Spinal cord (tissue), 10 donors: ENCODE data around the gene COPG1. TPM values are rescaled to one million over a fixed set of nuclear protein-coding genes. Genes with fewer than 3 reads are reported as not detected.

Source experiments
- DNase-seq, 6 donors: peaks; one replicate each; pipeline versions ENCODE4 v3.0.0 to v3.0.0-alpha.2; 2013 to 2015; ENCODE audit warnings: low spot score in 6 of 6, low read depth in 4 of 6
- H3K27ac ChIP-seq: one replicate; pipeline ENCODE4 v1.5.1; 2013; ENCODE audit warnings: low read depth, low read length, control low read depth
- H3K27me3 ChIP-seq: one replicate; pipeline ENCODE4 v1.6.1; 2013; ENCODE audit warnings: low read length; ENCODE audit not compliant: control insufficient read depth, insufficient read depth
- H3K36me3 ChIP-seq: one replicate; pipeline ENCODE4 v1.6.1; 2013; ENCODE audit warnings: low read length; ENCODE audit not compliant: control insufficient read depth, insufficient read depth
- H3K4me1 ChIP-seq: one replicate; pipeline ENCODE4 v1.6.1; 2013; ENCODE audit warnings: low read length; ENCODE audit not compliant: control insufficient read depth, insufficient read depth
- H3K4me3 ChIP-seq: one replicate; pipeline ENCODE4 v1.5.1; 2013; ENCODE audit warnings: low read depth, low read length, control low read depth
- H3K9me3 ChIP-seq: one replicate; pipeline ENCODE4 v1.6.1; 2013; ENCODE audit warnings: low read length; ENCODE audit not compliant: control insufficient read depth, insufficient read depth
- WGBS: methylation state at CpG from one replicate; pipeline ENCODE4 v1.1.5; 2013; ENCODE audit warnings: missing lambda C conversion rate; ENCODE audit not compliant: insufficient coverage; 5-methylcytosine and 5-hydroxymethylcytosine counted together
- polyA plus RNA-seq, 2 donors: library from polyadenylated mRNA; unstranded; fragments of 120-200 nt; gene quantifications; one replicate each; pipeline ENCODE4 v1.2.1, GENCODE V29; 2013; ENCODE audit not compliant: insufficient read length in 2 of 2
- total RNA-seq, 2 donors: library from RNA; depleted of rRNA in 1 of 2; stranded (reverse); fragments of 120-200 nt in 1 of 2; fragments of >200 nt in 1 of 2; gene quantifications; one replicate each; pipeline versions ENCODE4 v1.2.3 to v1.2.4, GENCODE V29; 2013 to 2014
- donor health status: healthy.

COPG1 gene
- total and polyA plus RNA-seq, 4 donors, result 117 to 156 (median 130) TPM

GRCh38 chr3:129317014-129317771 lies 67.8 kb downstream of the COPG1 start:
- peak overlapping the region; percentile 84 for H3K27ac ChIP-seq
- WGBS, result 16% methylated on average over 7 of the region's 15 CpGs
- H3K36me3 ChIP-seq, result peaks cover 50% of the 10 kb centered on the region
- peaks cover 31% of the 10 kb centered on the region for H3K4me1 ChIP-seq
- no peaks in the 10 kb centered on the region for H3K27me3 ChIP-seq
- peak in 2 of 6 donors; percentile 42 to 55 for DNase-seq
- peak overlapping the region; percentile 94 for H3K4me3 ChIP-seq
- no peaks in the 10 kb centered on the region for H3K9me3 ChIP-seq

DNA sequence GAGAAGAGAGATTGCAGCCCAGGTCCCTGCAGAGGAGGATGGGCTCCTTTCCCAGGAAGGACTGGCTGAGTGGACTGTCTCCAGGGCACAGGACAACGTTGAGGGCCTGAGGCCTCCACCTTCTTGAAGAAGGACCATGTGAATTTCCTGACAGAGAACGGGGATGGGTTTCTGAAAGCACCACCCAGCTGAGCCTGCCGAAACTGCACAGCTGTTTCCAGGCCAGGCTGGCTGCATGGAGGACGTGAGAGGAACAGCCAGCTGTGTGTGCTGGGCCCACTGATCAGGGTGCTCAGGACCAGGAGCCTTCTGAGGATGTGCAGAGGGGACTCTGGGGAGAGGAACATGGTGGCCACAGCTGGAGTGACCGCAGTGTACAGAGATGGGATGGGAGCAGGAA lies 68.4 kb downstream of the COPG1 start:
- 69% methylated on average over 5 of the region's 5 CpGs for WGBS
- Histone ChIP-seq H3K4me1 (peaks cover 31% of the 10 kb centered on the region), H3K36me3 (peaks cover 50% of the 10 kb centered on the region), H3K27me3 (no peaks in the 10 kb centered on the region), H3K27ac (no peak overlapping the region), H3K4me3 (no peak overlapping the region), H3K9me3 (no peaks in the 10 kb centered on the region)
- no peak for DNase-seq

- no peaks in the 10 kb centered on the region for H3K9me3 ChIP-seq
- peaks cover 50% of the 10 kb centered on the region for H3K36me3 ChIP-seq
- no peak overlapping the region for H3K4me3 ChIP-seq
- no peak for DNase-seq
- H3K27ac ChIP-seq, result no peak overlapping the region
- no peaks in the 10 kb centered on the region for H3K27me3 ChIP-seq
- 92% methylated on average over 15 of the region's 15 CpGs for WGBS
- H3K4me1 ChIP-seq, result peaks cover 22% of the 10 kb centered on the region
Measured at GRCh38 chr3:129318921-129319320, 69.5 kb downstream of the COPG1 start.

GRCh38 chr3:129320261-129320660 lies 70.9 kb downstream of the COPG1 start:
- no CpG with 5 or more reads among the region's 8 CpGs for WGBS
- Histone ChIP-seq H3K4me1 (peaks cover 16% of the 10 kb centered on the region), H3K27ac (no peak overlapping the region), H3K36me3 (peaks cover 61% of the 10 kb centered on the region), H3K4me3 (no peak overlapping the region), H3K27me3 (no peaks in the 10 kb centered on the region), H3K9me3 (no peaks in the 10 kb centered on the region)
- no peak for DNase-seq

DNA sequence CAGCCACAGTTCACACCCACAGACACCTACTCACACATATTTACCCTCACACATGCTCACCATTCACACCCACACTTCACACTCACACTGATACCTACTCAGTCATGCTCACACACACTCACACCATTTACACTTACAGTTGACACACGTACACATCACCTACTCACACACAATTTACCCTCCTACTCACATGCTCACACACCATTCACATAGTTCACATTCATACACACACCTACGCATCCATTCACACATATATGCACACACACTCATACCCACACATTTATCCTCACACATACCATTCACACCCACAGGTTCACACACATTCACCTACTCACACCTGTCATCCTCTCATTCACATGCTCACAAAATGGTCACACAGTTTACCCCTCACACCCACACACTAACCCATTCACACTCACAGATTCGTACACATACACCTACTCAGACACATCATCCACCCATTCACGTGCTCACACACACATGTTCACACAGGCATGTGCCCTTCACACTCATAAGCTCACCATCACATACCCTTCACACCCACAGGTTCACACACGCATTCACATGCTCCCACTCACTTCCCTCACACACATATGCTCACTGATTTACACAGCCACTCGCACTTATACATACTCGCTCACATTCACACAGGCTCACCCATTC lies 71.5 kb downstream of the COPG1 start:
- H3K4me3 ChIP-seq, result no peak overlapping the region
- peaks cover 16% of the 10 kb centered on the region for H3K4me1 ChIP-seq
- no peaks in the 10 kb centered on the region for H3K27me3 ChIP-seq
- no peak for DNase-seq
- peaks cover 61% of the 10 kb centered on the region for H3K36me3 ChIP-seq
- 97% methylated on average over 7 of the region's 7 CpGs for WGBS
- no peak overlapping the region for H3K27ac ChIP-seq
- no peaks in the 10 kb centered on the region for H3K9me3 ChIP-seq

DNA sequence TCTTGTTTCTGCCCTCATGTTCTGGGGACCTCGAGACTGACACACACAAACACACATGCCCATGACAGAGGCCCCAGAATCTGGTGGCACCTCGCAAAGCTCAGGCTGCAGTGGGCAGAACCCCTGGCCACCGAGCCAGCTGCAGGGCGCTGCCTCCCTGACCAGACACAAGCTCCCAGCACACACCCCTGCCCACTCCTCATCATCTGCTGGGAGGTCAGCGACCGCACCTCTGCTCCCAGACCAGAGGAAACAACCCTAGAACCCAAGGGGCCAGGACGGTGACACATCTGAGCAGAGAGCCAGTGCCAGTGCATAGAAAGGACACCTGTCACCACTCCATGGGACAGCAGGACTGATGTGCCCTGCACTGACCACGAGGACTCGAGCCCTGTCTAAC lies 72.5 kb downstream of the COPG1 start:
- Histone ChIP-seq H3K27ac (no peak overlapping the region), H3K27me3 (no peaks in the 10 kb centered on the region), H3K4me3 (no peak overlapping the region), H3K36me3 (peaks cover 65% of the 10 kb centered on the region), H3K9me3 (no peaks in the 10 kb centered on the region), H3K4me1 (peaks cover 13% of the 10 kb centered on the region)
- DNase-seq, result no peak
- 97% methylated on average over 6 of the region's 9 CpGs for WGBS

DNA sequence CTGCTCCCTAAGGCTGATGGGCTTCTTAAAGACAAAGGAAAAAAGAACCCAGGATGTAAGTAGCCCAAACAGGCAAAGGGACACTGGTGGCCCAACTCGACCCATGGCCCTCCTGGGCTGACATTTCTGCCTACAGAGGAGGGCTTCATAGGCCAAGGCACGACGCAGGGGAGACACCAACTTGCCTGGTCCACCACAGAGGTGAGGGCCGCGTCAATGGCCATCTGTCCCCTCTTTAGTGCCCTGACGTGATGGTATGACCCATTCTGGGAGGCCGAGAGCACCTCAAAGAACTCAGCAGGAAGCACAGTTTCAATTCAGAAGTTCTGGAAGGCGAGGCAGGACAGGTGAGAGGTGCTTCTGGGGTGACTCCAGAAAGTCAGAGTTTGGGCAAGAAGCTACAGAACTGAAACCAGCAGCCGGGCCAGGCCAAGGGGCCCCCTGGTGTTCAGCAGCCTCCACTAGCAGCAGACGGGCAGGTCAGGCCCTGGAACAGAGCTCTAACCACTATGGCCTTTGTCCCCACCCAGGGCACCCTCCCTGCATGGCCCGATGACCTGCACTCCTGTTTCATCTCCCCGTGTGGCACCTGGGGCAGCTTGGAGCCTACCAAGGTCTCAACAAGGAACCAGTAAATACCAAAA lies 74.4 kb downstream of the COPG1 start:
- Histone ChIP-seq H3K27me3 (no peaks in the 10 kb centered on the region), H3K4me3 (no peak overlapping the region), H3K9me3 (no peaks in the 10 kb centered on the region), H3K4me1 (no peaks in the 10 kb centered on the region), H3K36me3 (peaks cover 58% of the 10 kb centered on the region), H3K27ac (no peak overlapping the region)
- no peak for DNase-seq
- WGBS, result 88% methylated on average over 12 of the region's 12 CpGs

DNA sequence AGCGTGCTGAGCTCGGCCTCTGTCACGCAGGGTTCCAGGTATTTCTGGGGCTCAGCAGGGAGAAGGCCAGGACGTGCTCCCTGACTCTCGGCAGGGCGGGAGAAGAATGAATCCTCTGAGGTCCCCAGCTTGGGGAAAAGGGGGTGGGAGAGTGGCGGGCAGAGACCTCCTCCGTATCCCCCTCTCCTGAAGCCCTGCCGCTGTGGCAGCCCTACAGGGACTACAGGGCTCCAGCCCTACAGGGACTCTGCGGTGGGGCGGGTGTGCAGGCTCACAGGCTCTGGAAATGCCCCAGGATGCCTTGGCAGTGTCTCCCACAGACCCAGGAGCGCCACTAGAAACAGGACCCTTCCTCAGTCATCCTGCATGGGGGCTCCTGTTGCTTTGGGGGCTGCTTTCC lies 75.4 kb downstream of the COPG1 start:
- Histone ChIP-seq H3K27me3 (no peaks in the 10 kb centered on the region), H3K27ac (no peak overlapping the region), H3K36me3 (peaks cover 49% of the 10 kb centered on the region), H3K4me1 (no peaks in the 10 kb centered on the region), H3K9me3 (no peaks in the 10 kb centered on the region), H3K4me3 (no peak overlapping the region)
- WGBS, result 92% methylated on average over 9 of the region's 12 CpGs
- no peak for DNase-seq

DNA sequence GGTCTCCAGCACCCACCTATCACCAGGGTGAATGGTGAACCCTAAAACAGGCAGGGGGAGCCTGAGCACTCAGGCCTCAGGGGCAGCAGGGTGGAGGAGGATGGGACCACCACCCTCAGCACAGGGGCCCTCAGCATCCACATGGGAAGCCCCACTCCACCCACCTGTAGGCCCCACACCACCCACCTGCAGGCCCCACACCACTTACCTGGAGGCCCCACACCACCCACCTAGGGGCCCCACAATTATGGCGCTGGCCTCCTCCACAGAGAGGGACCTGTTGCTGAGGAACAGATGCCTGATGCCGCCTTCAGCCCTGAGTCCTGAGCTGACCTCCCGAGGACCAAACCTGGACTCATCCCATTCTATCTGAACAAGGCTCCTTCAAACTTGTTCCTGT lies 76.0 kb downstream of the COPG1 start:
- 84% methylated on average over 3 of the region's 3 CpGs for WGBS

More for the DNA sequence above, 76.0 kb downstream of the COPG1 start:
- Histone ChIP-seq H3K36me3 (peaks cover 44% of the 10 kb centered on the region), H3K4me1 (no peaks in the 10 kb centered on the region), H3K9me3 (no peaks in the 10 kb centered on the region), H3K27me3 (no peaks in the 10 kb centered on the region), H3K27ac (no peak overlapping the region), H3K4me3 (no peak overlapping the region)
- no peak for DNase-seq
